ENCODE data around the gene DEFB131B.
"Not testable (repeated sequence)": the region's sequence is repeated elsewhere in the genome, so short reads cannot be mapped to it uniquely, and the experiment has no call there.

The DEFB131B gene

GRCh38 chr11:71878059-71878458, at the start of gene DEFB131B:
Gene DEFB131B, plus strand, starts transcription at chr11:71878453. Its CDS starts 0 bp downstream, at chr11:71878453.
- DNase-seq: not testable (repeated sequence)

GRCh38 chr11:71829247-71829646, 49.0 kb upstream of the DEFB131B start:
- not testable (repeated sequence) for DNase-seq

- DNase-seq: not testable (repeated sequence)
These were observed 48.6 kb upstream of the DEFB131B start for GRCh38 chr11:71829686-71830085.

- not testable (repeated sequence) for DNase-seq
These were observed 45.4 kb upstream of the DEFB131B start, which contains the start of gene DEFB108B for GRCh38 chr11:71832811-71833210. Gene DEFB108B, plus strand, starts transcription at chr11:71833200. Its CDS starts 0 bp downstream, at chr11:71833200.

GRCh38 chr11:71842720-71843119, 35.5 kb upstream of the DEFB131B start:
- not testable (repeated sequence) for DNase-seq

DNA sequence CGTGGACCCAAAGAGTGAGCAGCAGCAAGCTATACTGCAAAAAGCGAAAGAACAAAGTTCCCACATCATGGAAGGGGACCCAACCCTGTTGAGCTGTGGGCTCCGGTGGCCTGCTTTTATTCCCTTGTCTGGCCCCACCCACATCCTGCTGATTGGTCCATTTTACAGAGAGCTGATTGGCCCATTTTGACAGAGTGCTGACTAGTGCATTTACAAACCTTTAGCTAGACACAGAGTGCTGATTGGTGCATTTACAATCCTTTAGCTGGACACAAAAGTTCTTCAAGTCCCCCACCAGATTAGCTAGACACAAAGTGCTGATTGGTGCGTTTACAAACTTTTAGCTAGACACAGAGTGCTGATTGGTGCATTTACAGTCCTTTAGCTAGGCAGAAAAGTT, 34.9 kb upstream of the DEFB131B start:
- not testable (repeated sequence) for DNase-seq

DNA sequence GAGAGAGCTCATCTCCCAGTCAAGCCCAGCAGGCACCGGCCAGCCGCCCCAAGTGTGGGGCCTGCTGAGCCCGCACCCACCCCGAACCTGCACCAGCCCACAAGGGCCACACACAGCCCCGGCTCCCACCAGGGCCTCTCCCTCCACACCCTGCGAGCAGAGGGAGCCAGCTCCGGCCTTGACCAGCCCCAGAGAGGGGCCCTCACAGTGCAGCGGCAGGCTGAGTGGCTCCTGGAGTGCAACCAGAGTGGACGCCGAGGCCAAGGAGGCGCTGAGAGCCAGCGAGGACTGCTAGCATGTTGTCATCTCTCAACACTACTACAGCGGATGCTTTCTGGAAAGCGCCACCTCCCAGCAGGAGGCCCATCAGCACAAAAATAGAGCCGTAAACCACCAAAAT, 34.4 kb upstream of the DEFB131B start:
- no peak for DNase-seq

- not testable (repeated sequence) for DNase-seq
These were observed 24.4 kb upstream of the DEFB131B start for GRCh38 chr11:71853895-71854294.

GRCh38 chr11:71855880-71856279, 22.4 kb upstream of the DEFB131B start:
- peak; percentile 49 for DNase-seq

- not testable (repeated sequence) for DNase-seq
These were observed 17.4 kb upstream of the DEFB131B start for GRCh38 chr11:71860835-71861234.

GRCh38 chr11:71863978-71864627, 14.2 kb upstream of the DEFB131B start:
- DNase-seq: peak; percentile 84

DNA sequence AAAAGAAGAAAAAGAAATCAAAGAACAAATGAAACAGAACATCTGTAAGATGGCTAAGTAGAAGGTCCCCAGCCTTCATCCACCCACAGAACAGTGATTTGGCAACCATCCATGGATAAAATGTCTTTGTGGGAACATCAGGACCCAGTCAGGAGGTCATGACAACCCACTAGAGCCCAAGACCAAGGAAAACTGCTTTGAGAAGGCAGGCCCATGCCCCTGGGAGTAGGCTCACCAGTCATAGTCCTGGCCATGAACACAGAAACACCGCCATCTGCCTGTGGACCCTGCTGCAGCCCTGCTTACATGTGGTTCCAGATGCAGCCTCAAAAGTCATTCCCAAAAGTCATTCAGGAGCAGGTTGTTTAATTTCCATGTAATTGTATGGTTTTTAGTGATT, 11.0 kb upstream of the DEFB131B start:
- DNase-seq: not testable (repeated sequence)

DNA sequence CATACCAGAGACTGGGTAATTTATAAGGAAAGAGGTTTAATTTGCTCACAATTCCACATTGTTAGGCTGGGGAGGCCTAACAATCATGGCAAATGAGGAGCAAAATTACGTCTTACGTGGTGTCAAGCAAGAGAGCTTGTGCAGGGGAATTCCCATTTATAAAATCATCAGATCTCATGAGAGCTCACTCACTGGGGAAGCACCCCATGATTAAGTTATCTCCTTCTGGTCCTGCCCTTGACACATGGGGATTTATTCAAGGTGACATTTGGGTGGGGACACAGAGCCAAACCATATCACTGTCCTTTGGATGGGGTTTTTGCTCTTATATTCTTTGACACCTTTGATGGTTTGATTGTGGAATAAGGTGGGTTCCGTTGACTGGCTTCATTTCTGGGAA, 8.3 kb upstream of the DEFB131B start:
- not testable (repeated sequence) for DNase-seq

GRCh38 chr11:71870661-71871060, 7.6 kb upstream of the DEFB131B start:
- DNase-seq: not testable (repeated sequence)

DNA sequence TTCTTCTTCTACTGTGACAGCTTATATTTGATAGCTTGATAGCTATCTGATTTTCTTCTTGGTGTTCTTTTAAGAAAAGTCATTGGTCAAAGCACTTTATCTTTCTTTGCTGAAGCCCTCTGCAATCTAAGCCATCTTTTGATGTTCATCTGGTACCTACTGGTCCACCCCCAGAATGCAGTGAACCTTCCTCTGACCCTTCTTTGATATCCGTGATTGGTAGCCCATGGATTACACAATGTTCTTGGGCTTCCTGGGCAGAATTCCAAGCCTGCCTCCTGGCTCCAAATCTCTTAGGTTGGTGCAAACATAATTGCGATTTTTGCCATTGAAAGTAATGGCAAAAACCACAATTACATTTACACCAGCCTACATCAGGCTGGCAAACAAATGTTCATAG, 2.0 kb upstream of the DEFB131B start:
- DNase-seq: not testable (repeated sequence)

GRCh38 chr11:71885806-71886205, 7.6 kb downstream of the DEFB131B start:
- DNase-seq: not testable (repeated sequence)

DNA sequence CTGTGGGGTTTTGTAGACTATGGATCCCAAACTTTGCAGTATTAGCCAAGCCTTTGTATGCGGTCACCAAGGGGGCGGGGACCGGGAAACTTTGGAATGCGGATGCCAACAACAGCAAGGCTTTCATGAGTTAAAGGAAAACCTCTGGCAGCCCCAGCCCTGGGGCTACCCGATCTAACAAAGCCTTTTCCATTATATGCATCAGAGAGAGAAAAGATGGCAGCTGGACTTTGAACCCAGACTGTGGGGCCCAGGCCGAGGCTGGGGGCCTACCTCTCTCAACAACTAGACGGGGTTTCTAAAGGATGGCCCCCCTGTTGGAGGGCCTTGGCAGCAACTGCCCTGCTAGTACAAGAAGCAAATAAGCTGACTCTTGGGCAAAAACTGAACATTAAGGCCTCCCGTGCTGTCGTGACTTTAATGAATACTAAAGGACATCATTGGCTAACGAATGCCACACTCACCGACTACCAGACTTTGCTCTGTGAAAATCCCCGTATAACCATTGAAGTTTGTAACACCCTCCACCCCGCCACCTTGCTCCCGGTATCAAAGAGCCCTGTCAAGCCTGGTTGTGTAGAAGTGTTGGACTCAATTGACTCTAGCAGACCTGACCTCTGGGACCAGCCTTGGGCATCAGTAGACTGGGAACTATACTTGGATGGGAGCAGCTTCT, 10.2 kb downstream of the DEFB131B start:
- DNase-seq: not testable (repeated sequence)

- DNase-seq: not testable (repeated sequence)
These were observed 11.1 kb downstream of the DEFB131B start for GRCh38 chr11:71889181-71889872.

GRCh38 chr11:71895961-71896360, 17.7 kb downstream of the DEFB131B start:
- no peak for DNase-seq

GRCh38 chr11:71901137-71901536, 22.9 kb downstream of the DEFB131B start:
- DNase-seq: not testable (repeated sequence)

- DNase-seq: no peak
These were observed 30.0 kb downstream of the DEFB131B start for GRCh38 chr11:71908218-71908617.

DNA sequence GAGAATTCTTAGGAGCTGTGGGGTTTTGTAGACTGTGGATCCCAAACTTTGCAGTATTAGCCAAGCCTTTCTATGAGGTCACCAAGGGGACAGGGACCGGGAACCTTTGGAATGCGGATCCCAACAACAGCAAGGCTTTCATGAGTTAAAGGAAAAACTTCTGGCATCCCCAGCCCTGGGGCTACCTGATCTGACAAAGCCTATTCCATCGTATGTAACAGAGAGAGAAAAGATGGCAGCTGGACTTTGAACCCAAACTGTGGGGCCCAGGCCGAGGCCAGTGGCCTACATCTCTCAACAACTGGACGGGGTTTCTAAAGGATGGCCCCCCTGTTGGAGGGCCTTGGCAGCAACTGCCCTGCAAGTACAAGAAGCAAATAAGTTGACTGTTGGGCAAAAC, 32.5 kb downstream of the DEFB131B start:
- DNase-seq: not testable (repeated sequence)

DNA sequence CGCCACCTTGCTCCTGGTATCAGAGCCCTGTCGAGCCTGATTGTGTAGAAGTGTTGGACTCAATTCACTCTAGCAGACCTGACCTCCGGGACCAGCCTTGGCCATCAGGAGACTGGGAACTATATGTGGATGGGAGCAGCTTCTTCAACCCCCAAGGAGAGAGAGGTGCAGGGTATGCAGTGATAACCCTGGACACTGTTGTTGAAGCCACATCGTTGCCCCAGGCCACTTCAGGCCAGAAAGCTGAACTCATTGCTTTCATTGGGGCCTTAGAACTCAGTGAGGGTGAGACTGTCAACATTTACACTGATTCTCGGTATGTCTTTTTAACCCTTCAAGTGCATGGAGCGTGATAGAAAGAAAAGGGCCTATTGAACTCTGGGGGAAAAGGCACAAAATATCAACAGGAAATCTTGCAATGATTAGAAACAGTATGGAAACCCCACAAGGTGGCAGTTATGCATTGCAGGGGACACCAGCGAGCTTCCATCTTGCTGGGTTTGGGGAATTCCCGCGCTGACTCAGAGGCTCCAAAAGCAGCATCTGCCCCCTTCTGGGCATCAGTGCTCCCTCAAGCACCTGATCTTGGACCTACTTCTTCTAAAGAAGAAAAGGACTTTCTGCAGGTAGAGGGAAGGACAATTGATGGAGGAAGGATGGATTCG, 33.2 kb downstream of the DEFB131B start:
- DNase-seq: not testable (repeated sequence)
